GM08714 (cell line): ENCODE measurements around the gene GLUL.
"Not testable (repeated sequence)": the region's sequence is repeated elsewhere in the genome, so short reads cannot be mapped to it uniquely, and the experiment has no call there.

ENCODE experiments used
- H3K4me3 ChIP-seq: fragments of 200-500 bp; sonication (Bioruptor generic); 2 replicates; pipeline ENCODE4 v1.5.1; 2014; ENCODE audit warnings: mild to moderate bottlenecking, low read length, inconsistent platforms
- ZNF274 ChIP-seq: IDR thresholded peaks from 2 replicates; pipeline ENCODE4 v1.6.1; 2012; ENCODE audit warnings: mild to moderate bottlenecking, low read depth, low read length

Gene GLUL

DNA sequence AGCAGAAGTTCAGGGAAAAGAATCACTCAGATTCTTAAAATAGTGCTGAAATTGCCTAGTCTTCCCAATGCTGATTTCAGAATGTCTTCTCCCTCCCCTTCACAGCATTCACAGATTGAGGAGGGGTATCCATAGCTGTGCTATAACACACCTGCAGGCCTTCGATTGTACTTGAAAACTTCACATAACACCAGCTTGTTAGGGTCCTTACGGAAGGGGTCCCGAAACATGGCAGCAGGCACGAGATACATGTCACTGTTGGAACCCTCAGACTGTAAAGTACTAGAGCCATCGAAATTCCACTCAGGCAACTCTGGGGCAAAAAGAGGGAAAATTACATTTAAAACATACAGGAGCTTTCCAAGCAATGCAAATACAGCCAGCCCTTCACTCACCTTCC lies 4.6 kb downstream of the GLUL start:
- no peak overlapping the region for H3K4me3 ChIP-seq
- TF ChIP-seq ZNF274: no peak

DNA sequence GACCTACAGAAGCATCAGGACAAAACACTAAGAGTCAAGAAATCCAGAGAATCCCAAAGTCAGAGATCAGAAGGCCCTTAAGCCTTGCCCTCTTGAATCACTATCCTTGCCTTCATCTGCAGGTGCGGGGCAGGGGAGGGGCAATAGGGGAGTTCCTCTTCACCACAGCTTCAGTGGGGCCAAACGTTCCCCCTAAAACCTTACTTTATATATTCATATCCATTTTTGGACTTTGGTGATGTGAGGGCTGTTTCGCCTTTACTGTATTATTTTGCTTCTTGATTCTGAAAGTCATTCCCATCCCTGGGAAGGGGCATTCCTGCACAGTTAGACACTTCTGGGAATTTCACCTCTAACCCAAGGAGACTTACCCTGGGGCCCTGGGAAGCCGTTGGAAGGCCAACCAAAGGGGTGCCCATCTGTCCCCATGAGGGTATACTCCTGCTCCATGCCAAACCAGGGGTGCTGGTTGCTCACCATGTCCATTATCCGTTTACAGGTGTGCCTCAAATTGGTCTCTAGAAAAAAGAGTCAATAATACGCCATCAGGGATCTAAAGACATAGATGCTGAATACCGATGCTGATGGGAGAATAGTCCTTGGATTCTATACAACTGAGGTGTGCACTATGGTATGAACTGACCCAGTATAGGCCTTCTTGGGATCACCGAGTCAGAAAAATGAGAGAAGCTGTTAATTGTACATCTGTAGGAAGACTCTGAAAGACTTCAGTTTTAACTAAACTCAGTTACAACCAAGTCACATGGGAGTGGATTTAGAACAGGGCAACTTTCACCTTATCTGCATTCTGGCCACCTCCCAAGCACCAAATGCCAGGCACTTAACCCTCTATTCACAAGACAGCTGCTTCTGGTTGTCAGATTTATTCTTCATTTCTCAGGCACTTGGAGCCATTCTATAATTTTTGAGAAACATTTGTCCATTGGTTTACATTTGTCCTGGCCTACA lies 5.4 kb downstream of the GLUL start:
- no peak overlapping the region for H3K4me3 ChIP-seq
- no peak for TF ChIP-seq ZNF274

DNA sequence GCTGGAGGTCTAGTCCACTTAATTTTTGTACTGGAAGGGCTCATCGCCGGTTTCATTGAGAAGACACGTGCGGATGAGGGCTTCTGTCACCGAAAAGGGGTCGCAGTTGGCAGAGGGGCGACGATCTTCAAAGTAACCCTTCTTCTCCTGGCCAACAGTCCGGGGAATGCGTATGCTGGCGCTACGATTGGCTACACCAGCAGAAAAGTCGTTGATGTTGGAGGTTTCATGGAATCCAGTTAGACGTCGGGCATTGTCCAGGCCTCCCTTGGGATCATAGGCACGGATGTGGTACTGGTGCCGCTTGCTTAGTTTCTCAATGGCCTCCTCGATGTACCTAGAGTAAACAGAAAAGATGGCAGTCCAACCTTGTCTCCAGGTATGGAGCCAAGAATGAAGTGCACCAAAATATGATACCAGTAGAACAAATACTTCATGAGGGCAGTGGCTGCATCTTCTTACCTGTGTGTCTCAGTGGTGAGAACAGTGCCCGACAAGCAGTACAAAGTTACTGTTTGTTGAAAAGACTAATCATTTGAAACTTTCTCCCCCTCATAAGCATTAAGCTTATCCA lies 7.1 kb downstream of the GLUL start:
- no peak overlapping the region for H3K4me3 ChIP-seq
- TF ChIP-seq ZNF274: no peak

DNA sequence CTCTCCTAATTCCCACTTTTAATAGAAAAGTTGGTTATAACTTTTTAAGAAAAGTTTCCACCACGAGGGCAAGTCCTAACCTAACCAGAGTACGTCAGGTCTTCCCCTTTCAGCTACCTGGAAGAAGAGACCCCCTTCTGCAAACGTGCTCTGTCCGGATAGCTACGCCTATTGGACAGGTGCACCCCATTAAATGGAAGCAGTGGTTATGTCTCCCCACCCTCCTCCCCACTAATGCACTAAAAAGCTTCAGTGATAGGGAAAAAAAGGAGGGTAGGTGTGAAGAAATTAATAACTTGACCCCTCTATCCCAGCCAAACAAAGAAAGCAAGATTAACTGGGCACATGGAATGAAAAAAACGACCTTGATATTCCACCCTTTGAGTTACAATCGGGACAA lies 7.7 kb downstream of the GLUL start:
- H3K4me3 ChIP-seq: no peak overlapping the region
- no peak for TF ChIP-seq ZNF274

DNA sequence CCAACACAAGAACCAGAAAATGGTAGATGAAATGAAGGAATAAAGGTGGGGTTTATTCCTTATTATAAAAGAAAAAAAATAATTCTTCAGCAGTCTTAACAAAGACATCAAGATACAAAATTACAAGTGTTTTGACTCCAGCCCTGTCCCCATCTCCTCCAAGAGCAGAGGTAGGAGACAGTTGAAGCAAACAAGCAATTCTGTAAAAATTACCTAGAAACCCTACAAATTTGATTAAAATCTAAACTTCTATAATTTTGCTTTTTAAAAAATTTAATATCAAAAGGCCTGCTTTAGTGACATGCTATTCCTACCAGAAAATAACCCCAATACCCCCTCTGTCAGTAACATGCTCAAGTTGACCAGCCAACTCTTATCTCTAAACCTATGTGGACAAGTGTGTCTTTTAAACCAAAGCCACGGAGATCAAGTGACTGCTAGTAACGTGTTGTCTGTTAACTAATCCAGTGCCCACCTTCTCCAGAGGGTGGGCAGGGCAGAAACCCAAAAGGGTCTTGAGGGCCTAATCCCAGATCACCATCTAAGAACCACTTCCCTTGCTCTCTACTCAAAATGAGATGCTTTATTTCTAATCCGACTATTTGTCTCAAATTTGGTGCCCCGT lies 8.4 kb downstream of the GLUL start:
- no peak for TF ChIP-seq ZNF274
- H3K4me3 ChIP-seq: no peak overlapping the region

DNA sequence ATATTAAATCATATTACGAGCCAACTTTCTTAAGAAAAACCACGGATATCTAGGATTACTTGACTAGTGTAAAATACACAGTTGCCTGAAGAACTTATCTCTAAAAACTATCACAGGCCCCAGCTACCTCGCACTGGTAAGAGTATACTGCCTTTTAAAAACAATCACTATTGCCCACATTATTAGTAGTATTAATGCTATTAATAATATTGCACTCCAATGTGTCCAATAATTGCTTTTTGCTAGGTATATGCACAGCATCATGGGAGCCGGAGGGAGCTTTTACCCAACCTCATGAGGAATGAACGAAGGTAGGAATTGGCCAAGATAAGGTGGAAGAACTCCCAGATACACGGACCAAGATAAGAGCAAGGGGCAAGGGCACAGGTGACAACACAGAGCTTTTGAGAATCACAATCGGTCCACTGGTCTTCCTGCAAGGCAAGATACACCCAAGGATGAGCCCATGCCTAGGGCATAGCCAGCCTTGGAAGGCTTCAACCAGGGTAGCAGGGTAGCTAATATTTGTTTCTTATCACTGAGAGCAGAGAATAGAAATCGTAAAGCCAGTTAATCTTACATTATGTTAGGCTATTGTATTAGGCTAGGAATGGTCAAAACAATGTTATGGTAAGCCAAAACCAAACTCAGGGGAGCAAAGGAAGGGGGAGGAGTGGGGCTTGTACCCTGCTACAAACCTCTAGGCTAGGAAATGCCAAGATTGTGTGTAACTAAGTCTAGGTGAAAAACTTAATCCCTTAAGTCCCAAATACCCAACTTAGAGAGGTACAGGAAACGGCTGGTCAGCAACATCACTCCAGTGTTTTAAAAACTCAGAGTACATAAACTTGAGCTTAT lies 9.4 kb downstream of the GLUL start:
- H3K4me3 ChIP-seq: no peak overlapping the region
- no peak for TF ChIP-seq ZNF274

DNA sequence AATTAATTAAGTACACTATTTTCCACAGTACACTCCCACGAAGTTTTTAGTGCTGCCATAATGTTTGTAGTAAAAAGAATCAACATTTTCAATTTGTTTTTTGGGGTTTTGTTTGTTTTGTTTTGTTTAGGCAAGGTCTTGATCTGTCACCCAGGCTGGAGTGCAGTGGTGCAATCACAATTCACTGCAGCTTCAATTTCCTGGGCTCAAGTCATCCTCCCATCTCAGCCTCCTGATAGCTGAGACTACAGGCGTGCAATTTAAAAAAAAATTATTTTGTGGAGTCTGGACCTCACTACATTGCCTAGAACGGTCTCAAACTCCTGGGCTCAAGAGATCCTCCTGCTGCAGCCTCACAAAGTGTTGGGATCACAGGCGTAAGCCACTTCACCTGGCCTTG lies 11.4 kb downstream of the GLUL start:
- TF ChIP-seq ZNF274: no peak

DNA sequence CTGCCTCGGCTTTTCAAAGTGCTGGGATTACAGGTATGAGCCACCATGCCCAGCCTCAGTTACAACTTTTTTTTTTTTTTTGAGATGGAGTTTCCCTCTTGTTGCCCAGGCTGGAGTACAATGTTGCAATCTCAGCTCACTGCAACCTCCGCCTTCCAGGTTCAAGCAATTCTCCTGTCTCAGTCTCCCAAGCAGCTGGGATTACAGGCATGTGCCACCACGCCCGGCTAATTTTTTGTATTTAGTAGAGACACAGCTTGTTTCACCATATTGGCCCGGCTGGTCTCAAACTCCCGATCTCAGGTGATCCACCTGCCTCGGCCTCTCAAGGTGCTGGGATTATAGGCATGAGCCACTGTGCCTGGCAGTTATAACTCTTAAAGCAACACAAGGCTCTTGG lies 11.8 kb downstream of the GLUL start:
- H3K4me3 ChIP-seq: not testable (repeated sequence)

More for the DNA sequence above, 11.4 kb downstream of the GLUL start:
- H3K4me3 ChIP-seq: no peak overlapping the region

DNA sequence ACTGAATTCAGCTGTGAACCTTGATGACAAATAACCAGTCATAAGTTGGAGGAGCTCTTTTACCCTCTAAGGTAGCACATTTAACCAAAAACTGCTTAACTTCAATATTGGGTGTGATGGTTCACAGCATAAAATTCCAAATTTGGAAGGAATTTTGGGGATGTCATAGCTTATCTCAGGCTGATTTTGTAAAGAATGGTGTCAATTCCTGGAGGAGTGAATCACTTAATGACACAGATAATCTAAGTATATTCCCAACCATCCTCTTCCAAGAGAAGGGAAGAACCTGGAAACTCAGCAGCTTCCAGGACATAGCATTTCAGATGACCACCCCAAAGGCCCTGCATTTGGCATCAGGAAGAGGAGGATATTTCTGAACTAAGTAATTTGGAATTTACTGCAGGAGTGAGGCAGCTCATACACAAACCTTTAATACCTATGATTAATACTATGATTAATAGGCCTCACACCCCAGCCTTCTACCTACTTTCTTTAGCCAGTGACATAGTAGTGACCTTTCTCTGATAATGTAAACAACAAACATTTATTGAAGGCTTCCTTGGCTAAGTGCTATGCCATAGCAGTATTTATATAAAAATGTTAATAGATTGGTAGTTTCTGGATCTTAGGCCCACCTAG lies 14.5 kb downstream of the GLUL start:
- no peak for TF ChIP-seq ZNF274
- no peak overlapping the region for H3K4me3 ChIP-seq

DNA sequence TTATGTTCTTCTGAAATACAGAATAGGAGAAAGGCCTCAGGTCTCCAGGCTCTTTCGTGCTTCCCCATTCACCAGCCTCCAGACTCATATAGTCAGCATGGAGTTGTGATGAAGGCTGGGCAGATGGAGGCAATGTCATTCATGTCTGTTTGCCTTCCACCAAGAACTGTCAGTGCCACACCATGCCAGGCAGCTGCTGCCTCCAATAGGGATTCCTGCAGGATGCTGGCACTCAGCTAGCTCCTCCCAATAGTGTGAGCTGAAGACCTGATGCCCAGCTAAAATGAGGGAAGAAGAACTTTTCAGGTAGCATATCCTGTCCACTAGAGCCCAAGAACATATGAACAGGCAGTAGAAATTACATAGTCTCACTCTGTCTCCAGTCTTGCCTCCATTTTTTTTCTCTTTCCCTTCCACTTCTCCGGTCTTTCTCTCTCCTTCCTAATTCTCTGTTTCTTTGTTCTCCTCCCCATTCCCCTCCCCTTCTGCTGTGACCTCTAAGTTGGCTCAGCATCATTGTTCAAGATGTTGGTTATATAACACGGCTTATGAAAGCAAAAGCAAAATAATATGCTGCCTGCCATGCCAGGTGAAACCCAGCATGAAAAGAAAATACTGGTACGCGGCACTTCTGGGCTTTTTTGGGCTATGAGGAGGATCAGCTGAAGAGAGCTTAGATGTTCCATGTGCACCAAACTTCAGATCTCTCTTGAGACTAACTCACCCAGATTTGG lies 17.3 kb downstream of the GLUL start:
- no peak for TF ChIP-seq ZNF274
- H3K4me3 ChIP-seq: no peak overlapping the region

DNA sequence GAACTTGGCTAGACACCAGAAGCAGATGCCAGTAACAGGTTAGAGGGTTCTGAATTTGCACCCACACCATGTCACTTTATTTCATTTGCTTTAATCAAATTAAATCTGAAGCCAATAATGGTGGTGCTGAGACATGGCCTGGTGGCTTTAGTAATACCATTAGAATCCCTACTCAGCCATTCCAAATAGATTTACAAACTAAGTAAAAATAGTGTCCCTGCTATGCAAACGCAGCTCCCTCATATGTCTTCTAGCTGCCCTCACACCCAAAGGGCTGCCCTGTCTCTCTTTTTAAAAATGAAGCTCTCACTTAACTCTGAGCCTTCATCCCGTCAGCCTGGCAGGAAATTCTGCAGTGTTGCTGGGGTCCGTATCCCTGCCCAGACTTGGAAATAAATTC lies 21.1 kb downstream of the GLUL start:
- no peak overlapping the region for H3K4me3 ChIP-seq
- no peak for TF ChIP-seq ZNF274

DNA sequence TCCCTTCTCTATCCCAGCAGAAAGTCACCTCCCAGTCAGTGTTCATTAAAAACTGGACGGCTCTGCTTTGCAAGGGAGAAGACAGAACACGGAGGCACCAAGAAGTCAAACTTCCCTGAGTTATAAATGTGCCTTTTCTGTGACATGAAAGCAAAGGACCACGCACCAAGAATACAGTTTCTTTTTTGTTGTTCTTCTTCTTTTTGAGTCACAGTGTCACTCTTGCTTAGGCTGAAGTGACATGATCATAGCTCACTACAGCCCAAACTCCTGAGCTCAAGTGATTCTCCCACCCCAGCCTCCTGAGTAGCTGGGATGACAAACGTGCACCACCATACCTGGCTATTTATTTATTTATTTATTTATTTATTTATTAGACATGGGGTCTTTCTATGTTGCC lies 22.7 kb downstream of the GLUL start:
- no peak overlapping the region for H3K4me3 ChIP-seq
- no peak for TF ChIP-seq ZNF274

DNA sequence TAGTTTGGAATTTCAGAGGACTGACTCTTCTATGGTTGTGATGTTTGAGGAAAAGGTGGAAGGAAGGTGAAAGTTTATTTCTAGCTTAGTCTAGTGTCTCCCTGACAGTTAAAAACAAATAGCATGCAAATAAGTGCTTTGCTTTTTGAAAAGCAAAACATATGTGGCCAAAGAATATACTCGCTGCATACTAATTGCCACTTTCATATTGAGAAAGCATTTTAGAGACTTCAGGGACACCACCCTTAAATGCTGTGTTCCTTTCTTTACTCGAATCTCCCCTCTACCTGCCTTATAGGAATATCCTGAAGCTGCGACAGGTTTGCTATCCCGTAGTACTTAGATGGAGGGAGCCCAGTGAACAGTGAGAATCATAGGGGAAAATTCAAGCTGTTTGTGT lies 23.2 kb downstream of the GLUL start:
- TF ChIP-seq ZNF274: no peak
- no peak overlapping the region for H3K4me3 ChIP-seq

DNA sequence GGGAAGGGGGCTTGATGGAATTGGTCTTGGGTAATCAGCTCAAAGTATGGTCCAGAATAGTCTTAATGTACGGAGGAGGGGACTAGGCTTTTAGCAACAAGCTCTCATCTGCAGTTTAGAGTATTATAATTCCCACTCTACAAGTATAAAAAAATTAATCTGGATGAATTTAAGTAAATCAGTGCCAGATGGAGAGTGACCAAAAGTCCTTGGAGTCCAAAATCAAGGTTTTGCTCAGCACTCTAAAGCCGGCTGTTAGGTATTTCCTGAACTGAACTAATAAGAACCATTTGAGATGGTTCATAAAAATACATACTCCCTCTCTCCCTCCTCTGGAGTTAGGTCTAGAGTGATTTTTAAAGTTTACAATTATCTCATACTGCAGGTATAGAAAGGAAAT lies 23.7 kb downstream of the GLUL start:
- H3K4me3 ChIP-seq: no peak overlapping the region
- no peak for TF ChIP-seq ZNF274
